Memory B cell (primary cell): ENCODE results near the gene C17orf100.
"Not testable (repeated sequence)": the region's sequence is repeated elsewhere in the genome, so short reads cannot be mapped to it uniquely, and the experiment has no call there.

ENCODE experiments used
- ATAC-seq: fragments of 150-1000 bp; cut with Tn5 transposase; 2 replicates; pipeline ENCODE4 v1.10.0; 2021; ENCODE audit warnings: low read depth, mild to moderate bottlenecking, moderate library complexity
- DNase-seq, 2 donors: peaks; one replicate each; pipeline ENCODE4 v3.0.0; 2022; ENCODE audit warnings: low spot score in 2 of 2
- H3K27ac Mint-ChIP-seq: one replicate; pipeline ENCODE4 v1.8.0; 2022; ENCODE audit warnings: mild to moderate bottlenecking, moderate library complexity, mixed read lengths
- H3K27me3 Mint-ChIP-seq: one replicate; pipeline ENCODE4 v1.8.0; 2022; ENCODE audit warnings: mixed read lengths
- H3K36me3 Mint-ChIP-seq: one replicate; pipeline ENCODE4 v1.8.0; 2022; ENCODE audit warnings: mild to moderate bottlenecking, mixed read lengths
- H3K4me1 Mint-ChIP-seq: one replicate; pipeline ENCODE4 v1.8.0; 2022; ENCODE audit warnings: mixed read lengths
- H3K4me3 Mint-ChIP-seq: one replicate; pipeline ENCODE4 v1.8.0; 2022; ENCODE audit warnings: mild to moderate bottlenecking, moderate library complexity, mixed read lengths
- H3K9me3 Mint-ChIP-seq: one replicate; pipeline ENCODE4 v1.8.0; 2022; ENCODE audit warnings: mixed read lengths

Gene C17orf100

GRCh38 chr17:6683081-6683684, 31.6 kb downstream of the C17orf100 start:
- Mint-ChIP-seq H3K36me3 (peaks cover 7% of the 10 kb centered on the region), H3K4me3 (no peak overlapping the region), H3K27me3 (peaks cover 7% of the 10 kb centered on the region), H3K4me1 (peaks cover 2% of the 10 kb centered on the region), H3K27ac (no peak overlapping the region), H3K9me3 (no peaks in the 10 kb centered on the region)
- no peak for ATAC-seq
- DNase-seq: no peak

- Mint-ChIP-seq H3K36me3 (peaks cover 7% of the 10 kb centered on the region), H3K27me3 (peaks cover 7% of the 10 kb centered on the region), H3K27ac (no peak overlapping the region), H3K9me3 (no peaks in the 10 kb centered on the region), H3K4me3 (no peak overlapping the region), H3K4me1 (no peaks in the 10 kb centered on the region)
- no peak for ATAC-seq
- DNase-seq: no peak
Measured at GRCh38 chr17:6683730-6684459, 32.3 kb downstream of the C17orf100 start.

DNA sequence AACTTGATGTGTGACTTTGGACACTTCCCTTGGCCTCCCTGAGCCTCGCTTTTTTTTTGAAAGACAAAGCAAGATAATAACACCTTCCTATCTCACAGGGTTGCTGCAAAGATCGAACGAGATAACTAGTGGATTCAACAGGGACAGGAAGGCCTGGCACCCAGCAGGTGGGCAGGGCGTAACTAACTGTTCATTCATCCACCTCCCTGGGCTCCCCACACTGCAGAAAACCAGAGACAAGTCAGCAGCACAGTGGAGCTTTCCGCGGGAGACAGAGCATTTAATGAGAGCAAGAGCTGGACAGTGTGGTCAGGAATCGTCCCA, 32.9 kb downstream of the C17orf100 start:
- Mint-ChIP-seq H3K9me3 (no peaks in the 10 kb centered on the region), H3K27ac (no peak overlapping the region), H3K4me1 (no peaks in the 10 kb centered on the region), H3K27me3 (peaks cover 7% of the 10 kb centered on the region), H3K36me3 (peaks cover 7% of the 10 kb centered on the region), H3K4me3 (no peak overlapping the region)
- no peak for DNase-seq
- no peak for ATAC-seq

- H3K9me3 Mint-ChIP-seq: no peaks in the 10 kb centered on the region
- H3K4me1 Mint-ChIP-seq: no peaks in the 10 kb centered on the region
- H3K27me3 Mint-ChIP-seq: peaks cover 9% of the 10 kb centered on the region
- no peak overlapping the region for H3K4me3 Mint-ChIP-seq
- ATAC-seq: no peak
- no peak for DNase-seq
- H3K36me3 Mint-ChIP-seq: peaks cover 7% of the 10 kb centered on the region
- no peak overlapping the region for H3K27ac Mint-ChIP-seq
Measured at GRCh38 chr17:6684881-6685767, 33.6 kb downstream of the C17orf100 start.

DNA sequence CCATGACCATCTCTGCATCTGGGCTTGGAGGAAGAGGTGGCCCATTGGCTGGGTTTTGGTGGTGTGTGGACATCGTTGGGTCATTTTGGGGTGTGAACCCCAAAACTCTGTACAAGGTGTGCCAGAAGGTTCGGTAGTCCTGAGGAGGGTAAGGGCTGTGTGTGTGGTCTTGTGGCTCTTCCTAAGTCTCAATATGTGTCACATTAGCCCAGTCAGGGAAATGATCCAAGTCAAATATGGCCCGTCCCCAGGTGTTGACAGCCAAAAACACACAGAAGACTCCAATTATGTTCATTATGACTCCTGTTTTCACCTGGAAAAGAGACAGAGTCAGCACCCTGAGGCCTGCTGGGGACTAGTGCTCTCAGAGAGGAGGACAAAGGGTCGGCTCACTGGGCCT, 34.5 kb downstream of the C17orf100 start:
- no peak for ATAC-seq
- Mint-ChIP-seq H3K27me3 (peaks cover 12% of the 10 kb centered on the region), H3K4me1 (no peaks in the 10 kb centered on the region), H3K36me3 (peaks cover 7% of the 10 kb centered on the region), H3K27ac (no peak overlapping the region), H3K9me3 (no peaks in the 10 kb centered on the region), H3K4me3 (no peak overlapping the region)
- DNase-seq: no peak

GRCh38 chr17:6688944-6689343, 37.4 kb downstream of the C17orf100 start:
- Mint-ChIP-seq H3K27me3 (peaks cover 22% of the 10 kb centered on the region), H3K9me3 (no peaks in the 10 kb centered on the region)
- no peak for DNase-seq

DNA sequence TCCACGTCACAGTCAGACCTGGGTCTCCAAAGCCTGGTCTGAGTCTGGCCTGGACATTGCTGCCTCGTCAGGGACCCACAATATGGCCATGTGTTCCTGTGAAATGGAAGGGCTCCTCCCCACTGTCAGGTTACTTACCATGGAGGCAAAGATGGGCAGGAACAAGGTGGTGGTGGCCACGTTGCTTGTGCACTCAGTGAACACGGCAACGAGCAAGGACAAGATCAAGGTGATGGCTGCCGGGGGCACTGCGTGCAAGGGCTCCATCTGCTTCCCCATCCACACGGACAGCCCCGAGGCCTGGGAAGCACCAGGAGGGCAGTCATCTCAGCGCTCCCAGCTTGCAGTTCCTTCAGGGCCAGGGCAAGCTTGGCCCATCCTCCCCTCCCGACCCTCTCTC, 39.1 kb downstream of the C17orf100 start:
- Mint-ChIP-seq H3K4me3 (no peak overlapping the region), H3K9me3 (no peaks in the 10 kb centered on the region), H3K4me1 (peaks cover 2% of the 10 kb centered on the region), H3K36me3 (peaks cover 4% of the 10 kb centered on the region), H3K27ac (no peak overlapping the region), H3K27me3 (peaks cover 26% of the 10 kb centered on the region)
- DNase-seq (no peak), ATAC-seq (no peak)

More at GRCh38 chr17:6688944-6689343, 37.4 kb downstream of the C17orf100 start:
- H3K27ac Mint-ChIP-seq: no peak overlapping the region
- peaks cover 2% of the 10 kb centered on the region for H3K4me1 Mint-ChIP-seq
- no peak for ATAC-seq
- H3K4me3 Mint-ChIP-seq: no peak overlapping the region
- H3K36me3 Mint-ChIP-seq: peaks cover 5% of the 10 kb centered on the region

DNA sequence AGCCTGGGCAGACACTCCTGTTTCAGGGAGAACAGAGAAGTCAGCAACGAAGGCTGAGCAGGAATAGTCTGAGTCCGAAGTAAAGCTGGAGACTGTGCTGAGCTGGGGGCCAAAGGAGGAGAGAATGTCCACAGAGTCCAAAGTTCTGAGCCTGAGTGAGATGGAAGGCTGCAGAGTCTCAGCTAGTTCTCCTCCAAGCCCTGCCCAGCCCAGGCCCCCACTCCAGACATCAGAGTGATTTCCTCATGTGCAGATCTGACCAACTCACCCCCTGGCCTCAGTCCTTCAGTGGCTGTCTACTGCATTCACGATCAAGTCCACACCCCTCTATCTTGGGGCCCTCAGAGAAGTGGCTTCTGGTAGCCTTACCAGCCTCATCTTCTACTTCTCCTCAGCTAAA, 40.0 kb downstream of the C17orf100 start:
- no peak for ATAC-seq
- H3K36me3 Mint-ChIP-seq: peaks cover 2% of the 10 kb centered on the region
- no peak for DNase-seq
- H3K9me3 Mint-ChIP-seq: no peaks in the 10 kb centered on the region
- H3K27me3 Mint-ChIP-seq: peaks cover 30% of the 10 kb centered on the region
- H3K27ac Mint-ChIP-seq: no peak overlapping the region
- no peak overlapping the region for H3K4me3 Mint-ChIP-seq
- peaks cover 2% of the 10 kb centered on the region for H3K4me1 Mint-ChIP-seq

DNA sequence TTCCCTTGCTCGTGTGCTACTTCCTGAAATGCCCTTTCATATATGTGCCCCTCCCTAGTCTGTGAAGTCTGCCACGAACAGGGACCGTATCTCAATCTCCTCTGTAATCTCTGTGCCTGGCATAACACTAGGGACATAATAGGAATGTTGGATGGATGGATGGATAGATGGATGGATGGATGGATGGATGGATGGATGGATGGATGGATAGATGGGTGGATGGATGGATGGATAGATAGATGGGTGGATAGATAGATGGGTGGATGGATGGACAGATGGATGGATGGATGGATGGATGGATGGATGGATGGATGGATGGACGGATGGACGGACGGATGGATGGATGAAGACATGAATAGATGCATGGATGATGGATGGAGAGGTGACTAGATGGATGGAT, 40.4 kb downstream of the C17orf100 start:
- H3K9me3 Mint-ChIP-seq: not testable (repeated sequence)

GRCh38 chr17:6695051-6695450, 43.5 kb downstream of the C17orf100 start:
- Mint-ChIP-seq H3K4me1 (peaks cover 2% of the 10 kb centered on the region), H3K27me3 (peaks cover 26% of the 10 kb centered on the region), H3K36me3 (no peaks in the 10 kb centered on the region), H3K9me3 (no peaks in the 10 kb centered on the region), H3K27ac (no peak overlapping the region), H3K4me3 (no peak overlapping the region)
- DNase-seq (no peak), ATAC-seq (no peak)

More for the DNA sequence above, 40.4 kb downstream of the C17orf100 start:
- not testable (repeated sequence) for ATAC-seq, H3K27ac Mint-ChIP-seq, H3K4me1 Mint-ChIP-seq, H3K4me3 Mint-ChIP-seq, H3K36me3 Mint-ChIP-seq, DNase-seq
- peaks cover 28% of the 10 kb centered on the region for H3K27me3 Mint-ChIP-seq

GRCh38 chr17:6695565-6695964, 44.0 kb downstream of the C17orf100 start:
- DNase-seq: no peak
- Mint-ChIP-seq H3K9me3 (no peaks in the 10 kb centered on the region), H3K27ac (no peak overlapping the region), H3K27me3 (peaks cover 23% of the 10 kb centered on the region), H3K36me3 (no peaks in the 10 kb centered on the region), H3K4me3 (no peak overlapping the region), H3K4me1 (peaks cover 2% of the 10 kb centered on the region)
- ATAC-seq: no peak

DNA sequence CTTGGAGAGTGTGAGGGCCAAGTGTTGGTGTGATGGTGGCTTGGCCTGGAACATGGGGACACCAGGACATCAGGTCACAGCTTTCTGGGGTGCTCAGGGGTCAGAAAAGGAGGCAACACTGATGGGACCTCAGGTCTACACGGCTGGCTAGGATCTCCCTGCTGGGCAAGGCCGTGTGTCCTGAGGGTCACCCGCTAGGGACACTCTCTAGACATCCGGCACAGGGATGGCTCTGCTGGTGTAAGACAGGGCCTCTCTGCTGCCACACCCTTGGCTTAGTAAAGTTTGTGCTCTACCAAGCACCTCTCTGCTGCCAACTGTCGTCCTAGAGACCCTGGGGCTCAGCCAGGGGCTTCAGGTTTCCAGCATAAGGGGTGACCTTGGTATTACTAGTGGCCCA, 45.3 kb downstream of the C17orf100 start:
- H3K27me3 Mint-ChIP-seq: peaks cover 15% of the 10 kb centered on the region
- no peak for ATAC-seq

DNA sequence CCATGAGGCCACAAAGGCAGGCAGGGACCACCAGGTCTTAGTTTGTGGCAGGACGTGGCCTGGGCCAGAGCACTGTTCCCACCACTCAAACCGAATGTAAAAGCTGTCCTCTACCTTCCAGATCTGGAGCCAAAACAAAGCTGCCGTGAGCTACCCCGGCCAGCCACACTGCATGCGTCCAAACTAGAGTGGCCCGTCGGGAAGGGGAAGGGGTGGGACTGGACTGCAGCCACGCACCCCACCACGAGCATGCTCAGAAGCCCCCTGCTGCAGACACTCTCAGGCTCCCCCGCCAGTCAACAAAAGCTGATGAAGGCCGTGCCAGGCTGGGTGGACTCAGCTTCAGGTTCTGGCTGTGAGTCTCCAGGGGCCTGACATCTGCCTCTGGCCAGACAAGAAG, 46.4 kb downstream of the C17orf100 start:
- Mint-ChIP-seq H3K36me3 (no peaks in the 10 kb centered on the region), H3K9me3 (no peaks in the 10 kb centered on the region), H3K27me3 (peaks cover 11% of the 10 kb centered on the region), H3K4me3 (no peak overlapping the region), H3K4me1 (no peaks in the 10 kb centered on the region), H3K27ac (no peak overlapping the region)
- DNase-seq (no peak), ATAC-seq (no peak)

More for the DNA sequence above, 45.3 kb downstream of the C17orf100 start:
- Mint-ChIP-seq H3K4me3 (no peak overlapping the region), H3K36me3 (no peaks in the 10 kb centered on the region), H3K4me1 (peaks cover under 1% of the 10 kb centered on the region), H3K9me3 (no peaks in the 10 kb centered on the region), H3K27ac (no peak overlapping the region)
- no peak for DNase-seq
